SK-N-SH (cell line): ENCODE results near the gene CAMK2N2. TPM values are rescaled to one million over a fixed set of nuclear protein-coding genes. Genes with fewer than 3 reads are reported as not detected.

Source experiments
- CTCF ChIA-PET: fragments of 300-600, 350-600 bp; formaldehyde crosslinking; extraction: SDS; loops from one replicate; lab custom pipeline; 2021; lab: Yijun Ruan, JAX
- POLR2A ChIA-PET: fragments of 350-600 bp; sonication (Branson Sonifier 250); formaldehyde crosslinking; extraction: SDS; loops from one replicate; lab custom pipeline; 2020; ENCODE audit warnings: antibody characterized with exemption, inconsistent platforms; lab: Yijun Ruan, JAX
- DNase-seq: peaks from one replicate; pipeline ENCODE4 v3.0.0; 2012
- H2AFZ ChIP-seq: fragments of 200-600 bp; sonication (generic); 2 replicates; pipeline ENCODE4 v1.8.1; 2016; ENCODE audit warnings: antibody characterized with exemption, mild to moderate bottlenecking, low read depth
- H3F3A ChIP-seq: fragments of 200-600 bp; sonication (generic); replicated peaks from 2 replicates; pipeline ENCODE3; 2016; ENCODE audit warnings: antibody characterized with exemption, mild to moderate bottlenecking; ENCODE audit not compliant: insufficient read depth
- H3K27ac ChIP-seq, 2 experiments: fragments of 200-500 bp in 1 of 2; fragments of 200-600 bp in 1 of 2; sonication (Bioruptor generic) in 1 of 2; sonication (generic), shearing (Covaris generic) in 1 of 2; 2 replicates each; pipeline versions ENCODE4 v1.5.1 to v1.6.1; 2014 to 2016; ENCODE audit warnings: low read depth in 2 of 2, inconsistent platforms in 1 of 2, low read length in 1 of 2, mild to moderate bottlenecking in 1 of 2, mixed read lengths in 1 of 2
- H3K27me3 ChIP-seq: fragments of 200-600 bp; sonication (generic), shearing (Covaris generic); 2 replicates; pipeline ENCODE4 v1.6.1; 2016; ENCODE audit warnings: mixed run types; ENCODE audit not compliant: insufficient read depth
- H3K36me3 ChIP-seq, 2 experiments: fragments of 200-500 bp in 1 of 2; fragments of 200-600 bp in 1 of 2; sonication (Bioruptor generic) in 1 of 2; sonication (generic) in 1 of 2; replicated peaks in 1 of 2; 2 replicates each; pipeline versions ENCODE3 to v1.5.1; 2014 to 2016; ENCODE audit warnings: low read length in 1 of 2, mild to moderate bottlenecking in 1 of 2; ENCODE audit not compliant: insufficient read depth in 2 of 2, control insufficient read depth in 1 of 2
- H3K4me1 ChIP-seq, 2 experiments: fragments of 200-500 bp in 1 of 2; fragments of 200-600 bp in 1 of 2; sonication (Bioruptor generic) in 1 of 2; sonication (generic), shearing (Covaris generic) in 1 of 2; 2 replicates each; pipeline versions ENCODE4 v1.5.1 to v1.6.1; 2014 to 2016; ENCODE audit warnings: low read depth in 1 of 2, low read length in 1 of 2, mixed run types in 1 of 2; ENCODE audit not compliant: insufficient read depth in 2 of 2, control insufficient read depth in 1 of 2
- H3K4me2 ChIP-seq: fragments of 200-600 bp; sonication (generic), shearing (Covaris generic); 2 replicates; pipeline ENCODE4 v1.6.1; 2017; ENCODE audit warnings: mixed run types
- H3K4me3 ChIP-seq, 2 experiments: fragments of 200-500 bp in 1 of 2; fragments of 200-600 bp in 1 of 2; sonication (Bioruptor generic) in 1 of 2; sonication (generic), shearing (Covaris generic) in 1 of 2; 2 replicates each; pipeline versions ENCODE4 v1.5.1 to v1.8.1; 2014 to 2016; ENCODE audit warnings: low read depth in 2 of 2, inconsistent platforms in 1 of 2, low read length in 1 of 2, mild to moderate bottlenecking in 1 of 2, mixed read lengths in 1 of 2, moderate library complexity in 1 of 2
- H3K79me2 ChIP-seq: fragments of 200-600 bp; sonication (generic); 2 replicates; pipeline ENCODE4 v1.8.1; 2017; ENCODE audit warnings: mild to moderate bottlenecking; ENCODE audit not compliant: insufficient read depth
- H3K9ac ChIP-seq: fragments of 200-600 bp; sonication (generic); 2 replicates; pipeline ENCODE4 v1.6.1; 2017; ENCODE audit warnings: mixed run types
- H3K9me2 ChIP-seq: fragments of 200-600 bp; sonication (generic); 2 replicates; pipeline ENCODE4 v1.6.1; 2017; ENCODE audit warnings: mixed run types
- H3K9me3 ChIP-seq: fragments of 200-600 bp; sonication (generic); 2 replicates; pipeline ENCODE4 v1.6.1; 2017; ENCODE audit warnings: mixed run types, mild to moderate bottlenecking, moderate library complexity
- H4K20me1 ChIP-seq: fragments of 200-600 bp; sonication (generic); 2 replicates; pipeline ENCODE4 v1.6.1; 2017; ENCODE audit warnings: mild to moderate bottlenecking, mixed run types; ENCODE audit not compliant: insufficient read depth
- FOXJ3 ChIP-seq: sonication (generic); formaldehyde crosslinking; IDR thresholded peaks from 2 replicates; pipeline ENCODE4 v1.5.1; 2020; ENCODE audit warnings: mild to moderate bottlenecking, missing genetic modification reagents
- GATA2 ChIP-seq: sonication (generic); formaldehyde crosslinking; IDR thresholded peaks from 2 replicates; pipeline ENCODE4 v1.5.0; 2020; ENCODE audit warnings: mild to moderate bottlenecking, missing genetic modification reagents
- JUND ChIP-seq: IDR thresholded peaks from 2 replicates; pipeline ENCODE4 v1.4.0; 2012
- MAX ChIP-seq: IDR thresholded peaks from 2 replicates; pipeline ENCODE4 v1.4.0; 2012; ENCODE audit warnings: low read depth
- MEF2A ChIP-seq: IDR thresholded peaks from 2 replicates; pipeline ENCODE4 v1.4.0; 2012; ENCODE audit warnings: low read depth, borderline replicate concordance
- MXI1 ChIP-seq: IDR thresholded peaks from 2 replicates; pipeline ENCODE4 v1.6.1; 2012; ENCODE audit warnings: mild to moderate bottlenecking, low read depth, low read length, improper control_type of control experiment
- NFIC ChIP-seq: IDR thresholded peaks from 2 replicates; pipeline ENCODE4 v1.4.0; 2012; ENCODE audit warnings: borderline replicate concordance
- POLR2AphosphoS5 ChIP-seq: IDR thresholded peaks from 2 replicates; pipeline ENCODE4 v1.6.1; 2012; ENCODE audit warnings: low read depth, low read length
- SIN3A ChIP-seq: IDR thresholded peaks from 2 replicates; pipeline ENCODE4 v1.6.1; 2012; ENCODE audit warnings: low read depth, mild to moderate bottlenecking, low read length, moderate library complexity, borderline replicate concordance
- TAF1 ChIP-seq: IDR thresholded peaks from 2 replicates; pipeline ENCODE4 v1.6.1; 2012; ENCODE audit warnings: low read depth, mild to moderate bottlenecking, low read length, moderate library complexity, borderline replicate concordance
- TEAD4 ChIP-seq: IDR thresholded peaks from 2 replicates; pipeline ENCODE4 v1.4.0; 2012; ENCODE audit warnings: mild to moderate bottlenecking, borderline replicate concordance; ENCODE audit not compliant: insufficient read depth
- USF1 ChIP-seq: IDR thresholded peaks from 2 replicates; pipeline ENCODE4 v1.4.0; 2012; ENCODE audit warnings: low read depth, borderline replicate concordance
- YY1 ChIP-seq: IDR thresholded peaks from 2 replicates; pipeline ENCODE4 v1.4.0; 2012; ENCODE audit warnings: low read depth, mild to moderate bottlenecking
- WGBS: methylation state at CpG from one replicate; pipeline ENCODE4 v1.1.6; 2017; ENCODE audit warnings: low lambda C conversion rate; 5-methylcytosine and 5-hydroxymethylcytosine counted together
- polyA plus RNA-seq, 3 experiments: library from polyadenylated mRNA; depleted of rRNA; stranded (reverse); fragments of >200 nt; gene quantifications; 2 replicates each; pipeline ENCODE4 v1.2.3, GENCODE V29; 2012

CAMK2N2 gene
- polyA plus RNA-seq, 1 of the 3 experiments (the other 2 are of a cell fraction): 2.2 TPM

- H3F3A ChIP-seq: peaks cover 46% of the 10 kb centered on the region
- H3K27ac ChIP-seq: peak overlapping the region in 1 of 2 experiments; percentile 65; a peak in 1 of 4 replicates
- H3K79me2 ChIP-seq: peaks cover 23% of the 10 kb centered on the region; the same call in 1 of the 2 replicates
- no peaks in the 10 kb centered on the region for H3K27me3 ChIP-seq
- H3K4me3 ChIP-seq: no peak overlapping the region
- peaks cover 0 to 3% of the 10 kb centered on the region in 2 experiments; a peak in 1 of 4 replicates for H3K4me1 ChIP-seq
- no peak overlapping the region for H3K4me2 ChIP-seq
- peaks cover 50 to 54% of the 10 kb centered on the region in 2 experiments for H3K36me3 ChIP-seq
- H3K9me3 ChIP-seq: no peaks in the 10 kb centered on the region
- ChIA-PET POLR2A (no interaction called here), CTCF (interaction anchor here (1.3 kb wide), 1 partner anchor 292 kb away, joined by 3 read pairs; no protein-coding TSS in a partner anchor)
- WGBS: 96% methylated on average over 9 of the region's 9 CpGs
- no peaks in the 10 kb centered on the region for H3K9me2 ChIP-seq
- H3K9ac ChIP-seq: no peak overlapping the region
- H2AFZ ChIP-seq: no peak overlapping the region
- H4K20me1 ChIP-seq: peaks cover 18% of the 10 kb centered on the region; the same call in 1 of the 2 replicates
- DNase-seq: no peak
- TF ChIP-seq POLR2AphosphoS5 (no peak), FOXJ3 (no peak), NFIC (no peak), JUND (no peak), MXI1 (no peak)
Observed at GRCh38 chr3:184307915-184308314, 46.6 kb upstream of the CAMK2N2 start.

GRCh38 chr3:184306341-184306972 lies 45.1 kb upstream of the CAMK2N2 start:
- POLR2A ChIA-PET: no interaction called here
- H3K79me2 ChIP-seq: peaks cover 38% of the 10 kb centered on the region
- WGBS: 94% methylated on average over 4 of the region's 4 CpGs
- no peak overlapping the region for H3K4me3 ChIP-seq
- H3K9me3 ChIP-seq: no peaks in the 10 kb centered on the region
- peaks cover 42% of the 10 kb centered on the region for H3F3A ChIP-seq
- no peaks in the 10 kb centered on the region for H3K27me3 ChIP-seq
- no peak overlapping the region for H3K9ac ChIP-seq
- peaks cover 0 to 3% of the 10 kb centered on the region in 2 experiments; a peak in 1 of 4 replicates for H3K4me1 ChIP-seq
- no peaks in the 10 kb centered on the region for H3K9me2 ChIP-seq
- H3K27ac ChIP-seq: no peak overlapping the region
- H3K4me2 ChIP-seq: no peak overlapping the region
- CTCF ChIA-PET: interaction anchor here (0.7 to 1.8 kb wide), 7 partner anchors 15 to 434 kb away, joined by 3 to 4 read pairs (median 3); no protein-coding TSS in a partner anchor
- peaks cover 65 to 68% of the 10 kb centered on the region in 2 experiments for H3K36me3 ChIP-seq
- H2AFZ ChIP-seq: no peak overlapping the region
- DNase-seq: no peak
- peaks cover 24% of the 10 kb centered on the region; the same call in 1 of the 2 replicates for H4K20me1 ChIP-seq
- TF ChIP-seq YY1 (no peak), TAF1 (no peak), USF1 (no peak), TEAD4 (no peak), NFIC (no peak), GATA2 (CRISPR knock-in tag) (no peak), MAX (no peak), MEF2A (no peak), SIN3A (no peak), MXI1 (no peak)
